ENCODE measurements around the gene SLC25A46.
"Not testable (repeated sequence)": the region's sequence is repeated elsewhere in the genome, so short reads cannot be mapped to it uniquely, and the experiment has no call there.

Gene SLC25A46

DNA sequence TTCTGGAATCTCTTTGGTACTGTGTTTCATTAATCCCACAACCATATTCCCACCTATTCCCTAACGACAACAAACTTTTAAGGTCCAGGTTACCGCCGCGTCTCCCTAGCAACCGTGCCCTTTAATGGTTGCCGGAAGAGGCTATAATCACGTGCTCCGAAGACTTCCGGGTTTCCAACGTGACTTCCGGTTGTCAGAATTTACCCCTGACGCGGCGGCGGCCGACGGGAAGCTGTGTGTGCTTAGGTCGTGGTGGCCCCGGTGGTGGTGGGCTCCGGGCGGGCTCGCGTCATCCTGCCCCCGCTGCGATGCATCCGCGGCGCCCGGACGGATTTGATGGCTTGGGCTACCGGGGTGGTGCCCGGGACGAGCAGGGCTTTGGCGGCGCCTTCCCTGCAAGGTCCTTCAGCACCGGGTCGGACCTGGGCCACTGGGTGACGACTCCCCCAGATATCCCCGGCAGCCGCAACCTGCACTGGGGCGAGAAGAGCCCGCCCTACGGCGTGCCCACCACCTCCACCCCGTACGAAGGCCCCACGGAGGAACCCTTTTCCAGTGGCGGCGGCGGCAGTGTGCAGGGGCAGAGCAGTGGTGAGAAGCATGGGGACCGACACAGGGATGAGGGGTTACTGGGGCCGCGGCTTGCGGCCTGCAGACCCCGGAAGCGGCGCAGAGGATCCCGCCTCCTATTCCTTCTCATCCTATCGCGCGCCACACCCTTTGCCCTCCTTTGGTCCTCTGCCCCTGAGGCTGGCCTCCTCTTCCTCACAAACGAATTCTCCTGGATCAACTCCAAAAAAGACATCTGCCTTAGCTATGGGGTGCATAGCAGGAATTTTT is at the start of gene SLC25A46:
Gene SLC25A46, plus strand, starts transcription at position 196 of the 840 bp plus-strand sequence. Its CDS starts 113 bp downstream, at position 309.
- peak; percentile 75 for DNase-seq (ENCODE audit: low read depth in 2 of 2, low spot score in 1 of 2)

GRCh38 chr5:110690587-110690986 is 48.2 kb upstream of the SLC25A46 start:
- not testable (repeated sequence) for DNase-seq (ENCODE audit: low read depth in 2 of 2, low spot score in 1 of 2)

DNA sequence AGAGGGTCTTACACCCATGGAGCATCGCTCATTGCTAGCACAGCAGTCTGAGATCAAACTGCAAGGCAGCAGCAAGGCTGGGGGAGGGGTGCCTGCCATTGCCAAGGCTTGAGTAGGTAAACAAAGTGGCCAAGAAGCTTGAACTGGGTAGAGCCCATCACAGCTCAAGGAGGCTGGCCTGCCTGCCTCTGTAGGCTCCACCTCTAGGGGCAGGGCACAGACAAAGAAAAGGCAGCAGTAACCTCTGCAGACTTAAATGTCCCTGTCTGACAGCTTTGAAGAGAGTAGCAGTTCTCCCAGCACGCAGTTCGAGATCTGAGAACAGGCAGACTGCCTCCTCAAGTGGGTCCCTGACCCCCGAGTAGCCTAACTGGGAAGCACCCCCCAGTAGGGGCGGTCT is 46.1 kb upstream of the SLC25A46 start:
- not testable (repeated sequence) for DNase-seq (ENCODE audit: low read depth in 2 of 2, low spot score in 1 of 2)

DNA sequence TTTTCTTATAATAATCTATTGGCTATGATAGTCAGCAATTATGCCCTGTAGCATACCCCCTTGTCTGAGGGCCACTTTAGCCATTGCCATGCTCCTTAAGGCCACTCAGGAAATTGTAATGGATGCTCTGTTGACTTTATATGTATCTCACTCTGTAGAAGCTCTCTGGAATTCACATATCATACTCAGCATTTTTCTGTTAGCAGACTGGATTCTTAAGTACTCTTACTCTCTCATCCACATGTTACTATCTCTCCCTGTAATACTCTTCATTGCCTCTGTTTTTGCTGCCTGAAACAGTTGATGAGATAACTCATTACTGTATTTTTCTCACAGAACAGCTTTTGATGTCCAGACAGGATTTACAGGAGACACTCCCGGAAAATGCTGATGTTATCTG is 36.5 kb upstream of the SLC25A46 start:
- no peak for DNase-seq (ENCODE audit: low read depth in 2 of 2, low spot score in 1 of 2)

DNA sequence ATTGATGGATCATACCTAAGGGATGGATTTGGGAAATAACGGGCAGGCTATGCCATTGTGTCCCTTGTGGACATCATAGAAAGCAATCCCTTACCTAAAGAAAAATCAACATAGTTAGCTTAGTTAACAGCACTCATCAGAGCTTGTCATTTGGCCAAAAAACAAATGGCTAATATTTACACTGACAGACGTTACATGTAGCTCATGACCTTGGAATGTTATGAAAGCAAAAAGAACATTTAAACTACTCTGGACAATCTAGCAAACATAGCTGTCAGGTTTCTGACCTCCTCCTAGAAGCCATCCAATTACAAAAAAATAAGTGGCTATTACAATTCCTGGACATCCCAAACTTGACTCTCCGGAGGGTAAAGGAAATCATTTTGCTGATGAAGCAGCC is 36.1 kb upstream of the SLC25A46 start:
- no peak for DNase-seq (ENCODE audit: low read depth in 2 of 2, low spot score in 1 of 2)

DNA sequence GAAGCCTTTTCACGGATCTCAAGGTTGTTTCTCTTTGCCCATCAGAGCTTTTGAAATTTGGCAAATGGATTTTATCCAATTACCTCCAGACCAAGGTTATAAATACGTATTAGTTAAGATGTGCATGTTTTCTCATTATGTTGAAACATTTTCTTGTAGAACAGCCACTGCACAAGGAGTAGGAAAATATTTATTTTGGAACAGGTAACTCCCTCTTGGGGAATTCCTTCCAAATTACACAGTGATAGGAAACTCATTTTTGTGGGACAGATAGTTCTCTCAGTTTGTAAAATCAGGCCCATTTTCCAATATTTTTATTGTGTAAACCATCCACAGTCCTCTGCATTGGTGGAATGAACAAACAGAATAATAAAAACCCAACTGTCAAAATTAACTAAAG is 35.3 kb upstream of the SLC25A46 start:
- DNase-seq (ENCODE audit: low read depth in 2 of 2, low spot score in 1 of 2): no peak

GRCh38 chr5:110705349-110705748 is 33.5 kb upstream of the SLC25A46 start:
- no peak for DNase-seq (ENCODE audit: low read depth in 2 of 2, low spot score in 1 of 2)

DNA sequence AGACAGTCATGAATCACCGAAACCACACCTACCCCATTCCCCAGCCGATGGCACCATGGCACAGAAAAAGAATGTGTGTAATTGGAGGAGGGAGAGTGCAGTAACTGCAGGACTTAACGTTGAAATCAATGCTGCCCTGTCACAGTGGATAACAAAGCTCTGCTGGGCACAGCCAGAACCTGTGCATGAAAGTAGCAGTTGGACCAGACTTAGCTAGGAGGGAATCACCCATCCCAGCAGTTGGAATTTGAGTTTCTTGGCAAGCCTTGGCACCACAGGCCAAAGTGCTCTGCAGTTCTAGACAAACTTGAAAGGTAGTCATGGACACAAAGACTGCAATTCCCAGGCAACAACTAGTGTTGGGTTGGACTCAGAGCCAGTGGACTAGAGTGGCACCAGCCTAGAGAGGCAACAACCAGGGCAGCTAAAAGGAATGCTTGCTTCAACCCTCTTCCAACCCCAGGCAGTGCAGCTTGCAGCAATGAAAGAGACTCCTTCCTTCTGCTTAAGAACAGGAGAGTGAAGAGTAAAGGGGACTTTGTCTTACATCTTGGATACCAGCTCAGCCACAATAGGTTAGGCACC is 31.5 kb upstream of the SLC25A46 start:
- no peak for DNase-seq (ENCODE audit: low read depth in 2 of 2, low spot score in 1 of 2)

DNA sequence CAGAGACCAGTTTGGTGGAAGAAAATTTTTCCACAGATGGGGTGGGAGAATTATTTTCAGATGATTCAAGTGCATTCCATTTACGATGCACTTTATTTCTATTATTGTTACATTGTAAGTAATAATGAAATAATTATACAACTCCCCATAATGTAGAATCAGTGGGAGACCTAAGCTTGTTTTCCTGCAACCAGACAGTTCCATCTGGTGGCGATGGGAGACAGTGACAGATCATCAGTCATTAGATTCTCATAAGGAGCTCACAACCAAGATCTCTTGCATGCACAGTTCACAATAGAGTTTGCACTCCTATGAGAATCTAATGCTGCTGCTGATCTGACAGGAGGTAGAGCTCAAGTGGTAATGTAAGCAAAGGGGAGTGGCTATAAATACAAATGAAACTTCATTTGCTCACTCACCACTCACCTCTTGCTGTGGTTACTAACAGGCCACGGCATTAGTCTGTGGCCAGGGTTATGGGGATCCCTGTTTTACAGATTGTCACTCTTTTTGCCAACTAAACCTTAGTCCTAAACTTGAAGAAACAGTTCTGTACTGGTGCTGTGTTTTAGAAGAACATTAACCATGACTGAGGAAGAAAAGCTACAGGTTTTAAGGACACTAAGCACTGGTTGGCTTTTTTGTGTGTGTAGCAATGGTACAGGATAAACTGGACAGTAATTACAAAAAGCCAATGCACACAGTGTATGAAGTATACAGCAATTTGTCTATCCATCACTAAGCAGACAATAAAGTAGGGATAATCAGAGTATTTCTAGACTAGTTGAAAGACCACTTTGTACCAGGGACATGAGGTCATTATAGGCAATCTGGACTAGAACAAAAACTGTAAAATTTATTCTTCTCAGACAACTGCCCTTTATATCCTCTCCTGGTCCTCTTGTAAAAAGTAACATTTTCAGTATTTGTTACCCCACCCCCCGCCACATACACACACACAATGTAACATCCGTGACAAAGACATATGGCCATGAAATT is 22.3 kb upstream of the SLC25A46 start:
- no peak for DNase-seq (ENCODE audit: low read depth in 2 of 2, low spot score in 1 of 2)

DNA sequence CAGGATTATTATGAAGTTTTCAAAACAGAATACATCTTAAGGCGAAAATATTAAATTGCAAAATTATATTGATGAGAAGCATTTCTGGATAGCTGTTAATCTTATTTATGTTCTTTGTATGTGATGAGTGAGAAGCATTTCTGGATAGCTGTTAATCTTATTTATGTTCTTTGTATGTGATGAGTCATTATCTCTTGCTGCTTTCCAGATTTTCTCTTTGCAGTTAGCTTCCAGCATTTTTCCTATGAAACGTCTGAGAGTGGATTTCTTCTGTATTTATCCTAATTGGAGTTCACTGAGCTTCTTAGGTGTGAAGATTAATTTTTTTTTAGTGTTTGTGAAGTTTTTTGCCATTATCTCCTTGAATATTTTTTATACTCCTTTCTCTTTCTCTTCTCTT is 20.5 kb upstream of the SLC25A46 start:
- DNase-seq (ENCODE audit: low read depth in 2 of 2, low spot score in 1 of 2): no peak

GRCh38 chr5:110726249-110727024 is 12.4 kb upstream of the SLC25A46 start, which contains the start of gene TMEM232:
Gene TMEM232 (minus strand): TSS chr5:110726671. CDS start chr5:110667352, 59,319 bp downstream.
- DNase-seq (ENCODE audit: low read depth in 2 of 2, low spot score in 1 of 2): peak; percentile 9 to 49

- DNase-seq (ENCODE audit: low read depth in 2 of 2, low spot score in 1 of 2): no peak
These were observed 11.8 kb upstream of the SLC25A46 start for GRCh38 chr5:110727025-110727314.

GRCh38 chr5:110731499-110731898 is 7.3 kb upstream of the SLC25A46 start:
- not testable (repeated sequence) for DNase-seq (ENCODE audit: low read depth in 2 of 2, low spot score in 1 of 2)

DNA sequence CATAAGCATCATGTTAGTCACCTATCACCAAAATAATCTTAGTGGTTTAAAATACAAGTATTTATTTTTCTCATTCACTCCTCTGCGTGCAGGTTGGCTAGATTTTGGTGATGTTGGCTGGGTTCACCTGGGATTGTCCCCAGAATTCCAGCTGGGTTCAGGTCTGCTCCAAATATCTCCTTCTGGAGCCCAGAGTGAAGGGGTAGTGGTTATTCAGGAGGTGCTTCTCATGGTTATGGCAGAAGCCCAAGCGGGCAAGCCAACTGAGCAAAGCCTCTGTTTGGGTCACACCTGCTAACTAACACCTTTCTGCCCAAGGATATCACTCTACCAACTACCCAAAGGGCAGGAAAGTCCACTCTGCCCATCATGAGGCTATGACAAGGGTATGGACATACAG is 4.7 kb upstream of the SLC25A46 start:
- no peak for DNase-seq (ENCODE audit: low read depth in 2 of 2, low spot score in 1 of 2)

GRCh38 chr5:110735556-110735955 is 3.3 kb upstream of the SLC25A46 start:
- no peak for DNase-seq (ENCODE audit: low read depth in 2 of 2, low spot score in 1 of 2)

DNA sequence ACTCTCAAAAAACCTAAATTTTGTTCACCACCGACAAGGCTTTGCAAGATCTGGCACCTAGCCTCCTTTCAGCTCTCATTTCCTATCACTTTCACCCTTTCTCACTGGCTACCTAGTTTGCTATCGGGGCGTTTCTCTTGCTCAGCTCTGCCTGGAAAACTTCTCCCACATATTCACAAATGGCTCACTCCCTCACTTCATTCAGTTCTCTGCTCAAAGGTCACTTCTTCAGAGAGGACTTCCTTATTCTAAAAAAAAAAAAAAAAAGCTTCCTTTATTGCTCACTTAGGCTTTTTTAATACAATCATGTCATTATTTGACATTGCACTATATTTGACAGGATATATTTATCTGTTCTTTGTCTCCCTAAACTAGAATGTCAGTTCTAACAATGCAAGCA is 2.1 kb upstream of the SLC25A46 start:
- DNase-seq (ENCODE audit: low read depth in 2 of 2, low spot score in 1 of 2): no peak

- DNase-seq (ENCODE audit: low read depth in 2 of 2, low spot score in 1 of 2): no peak
These were observed 350 bp upstream of the SLC25A46 start for GRCh38 chr5:110738503-110738811.

DNA sequence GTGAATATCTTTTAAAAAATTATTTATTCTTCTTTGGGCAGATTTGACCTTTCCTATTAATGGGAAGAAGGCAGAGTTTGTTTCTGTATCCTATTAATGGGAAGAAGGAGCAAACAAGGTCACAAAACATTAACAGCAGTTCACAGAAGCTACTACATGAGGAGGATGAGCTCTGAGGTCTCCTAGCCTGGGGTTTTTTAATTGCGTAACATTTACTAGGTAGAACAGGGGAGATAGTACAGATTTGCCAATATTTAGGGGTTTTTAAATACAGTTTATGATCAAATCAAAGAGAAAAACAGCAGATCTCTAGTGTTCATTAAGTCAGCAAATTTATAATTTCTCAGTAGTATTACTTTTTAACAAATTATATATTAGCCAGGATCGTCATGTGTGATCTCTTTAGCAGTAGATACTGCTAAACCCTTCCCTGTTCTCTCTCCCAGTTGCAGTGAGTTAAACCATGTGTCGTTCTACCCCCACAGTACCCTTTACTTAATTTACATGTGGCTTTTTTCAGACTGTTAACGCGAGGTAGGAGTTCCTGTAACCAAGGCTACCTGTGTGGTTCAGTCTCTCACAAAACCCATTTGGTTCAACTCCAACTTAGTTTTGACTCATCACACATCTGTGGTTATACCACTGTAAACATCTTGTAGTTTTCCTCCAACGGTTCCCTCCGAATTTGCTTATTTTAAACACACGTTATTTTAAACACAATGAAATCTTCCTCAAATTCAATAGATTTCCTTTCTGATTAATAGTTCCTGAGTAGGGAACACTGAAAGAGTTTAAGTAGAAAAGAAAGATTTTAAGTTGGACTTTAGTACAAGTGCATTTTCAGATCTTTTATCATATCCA is 13.3 kb downstream of the SLC25A46 start:
- no peak for DNase-seq (ENCODE audit: low read depth in 2 of 2, low spot score in 1 of 2)

- DNase-seq (ENCODE audit: low read depth in 2 of 2, low spot score in 1 of 2): no peak
These were observed 14.1 kb downstream of the SLC25A46 start for GRCh38 chr5:110752953-110753352.

DNA sequence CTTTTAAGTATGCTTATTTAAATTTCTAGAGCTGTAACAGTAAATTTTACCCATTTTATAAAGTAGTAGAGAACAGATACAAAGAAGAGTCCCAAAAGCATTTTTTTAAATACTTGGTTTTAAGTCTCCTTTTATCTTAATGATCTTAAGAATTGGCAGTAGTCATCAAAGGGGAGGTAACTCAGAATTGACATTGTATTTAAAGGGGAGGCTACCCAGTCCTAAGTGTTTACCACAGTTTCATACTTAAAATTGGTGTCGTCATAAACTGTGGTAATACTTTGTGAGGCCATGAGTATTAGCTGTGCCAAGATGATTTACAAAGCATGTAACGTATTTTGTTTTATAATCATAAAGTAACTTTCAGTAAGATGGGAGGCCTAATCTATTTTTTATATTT is 14.8 kb downstream of the SLC25A46 start:
- DNase-seq (ENCODE audit: low read depth in 2 of 2, low spot score in 1 of 2): no peak
